HUDEP-2 (cell line): ENCODE data around the gene AGT.
"Not testable (repeated sequence)": the region's sequence is repeated elsewhere in the genome, so short reads cannot be mapped to it uniquely, and the experiment has no call there.

ENCODE experiments used
- DNase-seq, 76 experiments: peaks; one replicate each; lab custom pipeline; 2025; ENCODE audit not compliant: unreplicated experiment in 76 of 76; lab: John Stamatoyannopoulos, UW

Gene AGT

GRCh38 chr1:230656719-230657118 lies 57.2 kb downstream of the AGT start:
- DNase-seq, result not testable (repeated sequence)
